Activated CD8-positive, alpha-beta memory T cell treated with anti-CD3 and anti-CD28 coated beads, Interleukin-2, amount 50 U/mL, for 48 hours (primary cell): ENCODE results near the gene WAS.
A peak's percentile ranks its signal among the peaks of the same experiment; 100 is the strongest.
"Not testable (repeated sequence)": the region's sequence is repeated elsewhere in the genome, so short reads cannot be mapped to it uniquely, and the experiment has no call there.

Experiments used
- DNase-seq: peaks from one replicate; pipeline ENCODE4 v3.0.0-alpha.2; 2020

The WAS gene

DNA sequence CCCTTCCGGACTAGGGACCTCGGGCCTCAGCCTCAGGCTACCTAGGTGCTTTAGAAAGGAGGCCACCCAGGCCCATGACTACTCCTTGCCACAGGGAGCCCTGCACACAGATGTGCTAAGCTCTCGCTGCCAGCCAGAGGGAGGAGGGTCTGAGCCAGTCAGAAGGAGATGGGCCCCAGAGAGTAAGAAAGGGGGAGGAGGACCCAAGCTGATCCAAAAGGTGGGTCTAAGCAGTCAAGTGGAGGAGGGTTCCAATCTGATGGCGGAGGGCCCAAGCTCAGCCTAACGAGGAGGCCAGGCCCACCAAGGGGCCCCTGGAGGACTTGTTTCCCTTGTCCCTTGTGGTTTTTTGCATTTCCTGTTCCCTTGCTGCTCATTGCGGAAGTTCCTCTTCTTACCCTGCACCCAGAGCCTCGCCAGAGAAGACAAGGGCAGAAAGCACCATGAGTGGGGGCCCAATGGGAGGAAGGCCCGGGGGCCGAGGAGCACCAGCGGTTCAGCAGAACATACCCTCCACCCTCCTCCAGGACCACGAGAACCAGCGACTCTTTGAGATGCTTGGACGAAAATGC is at the start of gene WAS:
WAS (plus strand) TSS at position 389 of the 572 bp plus-strand sequence; CDS start at position 444, 55 bp downstream.
- DNase-seq = peak; percentile 66

DNA sequence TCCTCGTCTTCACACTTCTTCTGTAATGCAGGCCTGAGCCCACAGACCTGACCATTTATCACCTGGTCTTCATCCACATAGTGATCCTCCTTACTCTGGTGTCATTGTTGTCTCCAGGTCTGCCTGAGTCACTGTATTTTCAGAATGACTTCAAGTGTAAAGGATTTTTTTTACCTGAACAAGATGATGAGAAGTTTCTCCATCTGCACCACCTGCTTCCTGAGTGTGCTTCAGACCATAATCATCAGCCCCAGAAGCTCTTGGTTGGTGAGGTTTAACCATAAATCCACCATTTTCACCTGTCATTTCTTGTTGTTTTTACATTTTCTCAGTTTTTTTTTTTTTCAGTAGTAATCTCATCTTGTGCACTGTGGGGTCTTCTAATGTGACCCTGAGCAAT is 47.3 kb upstream of the WAS start:
- no peak for DNase-seq

DNA sequence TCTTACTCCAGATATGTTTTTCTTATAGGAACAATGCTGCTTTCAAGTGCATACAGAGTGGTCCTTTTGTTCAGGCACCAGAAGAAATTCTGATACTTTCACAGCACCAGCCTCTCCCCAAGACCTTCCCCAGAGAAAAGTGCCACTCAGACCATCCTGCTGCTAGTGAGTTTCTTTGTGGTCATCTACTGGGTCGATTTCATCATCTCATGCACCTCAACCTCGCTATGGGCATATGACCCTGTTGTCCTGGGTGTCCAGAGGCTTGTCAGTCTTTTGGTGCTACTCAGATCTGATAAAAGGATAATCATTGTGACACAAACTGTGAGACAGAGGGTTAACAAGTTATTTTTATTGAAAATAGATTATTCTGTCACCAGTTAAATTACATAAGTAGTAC is 46.8 kb upstream of the WAS start:
- no peak for DNase-seq

DNA sequence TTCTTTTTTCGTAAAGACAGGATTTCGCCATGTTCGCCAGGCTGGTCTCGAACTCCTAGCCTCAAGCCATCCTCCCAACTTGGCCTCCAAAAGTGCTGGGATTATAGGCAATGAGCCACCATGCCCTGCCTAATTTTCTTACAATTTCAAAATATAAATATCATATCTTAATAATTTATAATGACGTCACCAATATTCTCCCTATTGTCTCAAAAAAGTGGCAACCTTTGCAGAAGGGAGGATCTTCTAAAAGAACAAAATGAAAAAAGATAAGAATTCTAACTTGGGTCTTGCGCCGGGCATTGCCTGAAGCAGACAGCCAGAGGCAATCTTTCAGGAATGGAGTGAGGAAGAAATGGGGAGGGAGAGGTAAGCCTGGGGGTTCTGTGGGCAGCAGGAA is 37.9 kb upstream of the WAS start:
- DNase-seq = no peak

DNA sequence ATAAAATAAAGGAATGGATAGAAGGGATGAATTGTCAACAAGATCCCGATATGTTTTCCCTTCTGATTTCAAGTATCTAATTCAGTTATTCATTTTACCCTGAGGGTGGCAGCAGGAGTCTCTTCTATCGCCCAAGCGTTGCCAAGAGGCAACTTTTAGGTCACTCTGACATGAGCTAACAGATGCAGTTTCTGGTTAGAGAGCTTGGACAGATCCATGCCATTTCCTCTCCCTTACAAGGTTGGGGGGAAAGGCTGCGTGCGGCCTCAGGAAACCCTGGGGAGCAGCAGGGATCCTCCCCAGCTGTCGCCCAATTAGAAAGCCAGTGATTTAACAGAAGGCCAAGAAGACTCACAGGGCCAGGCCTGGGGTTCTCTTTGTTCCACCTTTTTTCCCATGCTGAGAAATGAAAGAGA is 35.3 kb upstream of the WAS start:
- DNase-seq = no peak

DNA sequence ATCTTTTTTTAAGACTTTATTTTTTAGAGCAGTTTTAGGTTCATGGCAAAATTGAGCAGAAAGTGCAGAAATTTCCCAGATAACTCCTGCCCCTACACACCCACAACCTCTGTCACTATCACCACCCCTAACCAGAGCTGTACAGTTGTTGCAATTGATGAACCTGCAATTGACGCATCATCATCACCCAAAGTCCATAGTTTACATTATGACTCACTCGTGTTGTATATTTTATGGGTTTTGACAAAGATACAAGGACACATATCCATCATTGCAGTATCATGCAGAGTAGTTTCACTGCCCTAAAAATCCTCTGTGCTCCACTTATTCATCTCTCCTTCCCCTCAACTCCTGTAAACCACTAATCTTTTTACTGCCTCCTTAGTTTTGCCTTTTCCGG is 34.5 kb upstream of the WAS start:
- DNase-seq = no peak

DNA sequence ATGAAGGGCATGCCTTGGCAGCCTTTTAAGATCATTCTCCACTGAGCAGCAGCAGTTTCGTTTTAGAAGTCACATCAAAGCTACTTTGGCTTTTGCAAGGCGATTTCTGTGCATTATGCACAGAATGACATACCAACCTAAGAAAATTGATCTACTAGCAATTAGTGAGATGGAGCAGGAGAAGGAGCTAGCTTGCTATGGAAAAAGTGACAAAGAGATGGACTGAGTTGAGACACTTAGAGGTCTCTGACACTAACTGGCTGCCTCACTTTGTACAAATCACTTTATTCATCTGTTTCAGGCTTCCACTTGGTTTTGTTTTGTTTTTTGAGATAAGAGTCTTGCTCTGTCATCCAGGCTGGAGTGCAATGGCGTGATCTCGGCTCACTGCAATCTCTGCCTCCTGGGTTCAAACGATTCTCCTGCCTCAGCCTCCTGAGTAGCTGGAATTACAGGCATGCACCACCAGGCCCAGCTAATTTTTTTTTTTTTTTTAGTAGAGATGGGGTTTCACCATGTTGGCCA is 31.5 kb upstream of the WAS start:
- DNase-seq = not testable (repeated sequence)

DNA sequence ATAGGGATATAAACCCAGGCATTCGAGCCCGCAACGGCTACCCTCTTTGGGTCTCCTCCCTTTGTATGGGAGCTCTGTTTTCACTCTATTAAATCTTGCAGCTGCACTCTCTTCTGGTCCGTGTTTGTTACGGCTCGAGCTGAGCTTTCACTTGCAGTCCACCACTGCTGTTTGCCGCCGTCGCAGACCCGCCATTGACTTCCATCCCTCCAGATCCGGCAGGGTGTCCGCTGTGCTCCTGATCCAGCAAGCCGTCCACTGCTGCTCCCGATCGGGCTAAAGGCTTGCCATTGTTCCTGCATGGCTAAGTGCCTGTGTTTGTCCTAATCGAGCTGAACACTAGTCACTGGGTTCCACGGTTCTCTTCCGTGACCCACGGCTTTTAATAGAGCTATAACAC is 28.9 kb upstream of the WAS start:
- DNase-seq = not testable (repeated sequence)

DNA sequence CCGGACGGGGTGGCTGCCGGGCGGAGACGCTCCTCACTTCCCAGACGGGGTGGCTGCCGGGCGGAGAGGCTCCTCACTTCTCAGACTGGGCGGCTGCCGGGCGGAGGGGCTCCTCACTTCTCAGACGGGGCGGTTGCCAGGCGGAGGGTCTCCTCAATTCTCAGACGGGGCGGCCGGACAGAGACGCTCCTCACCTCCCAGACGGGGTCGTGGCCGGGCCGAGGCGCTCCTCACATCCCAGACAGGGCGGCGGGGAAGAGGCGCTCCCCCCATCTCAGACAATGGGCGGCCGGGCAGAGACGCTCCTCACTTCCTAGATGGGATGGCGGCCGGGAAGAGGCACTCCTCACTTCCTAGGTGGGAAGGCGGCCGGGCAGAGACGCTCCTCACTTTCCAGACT is 23.9 kb upstream of the WAS start:
- DNase-seq = not testable (repeated sequence)

DNA sequence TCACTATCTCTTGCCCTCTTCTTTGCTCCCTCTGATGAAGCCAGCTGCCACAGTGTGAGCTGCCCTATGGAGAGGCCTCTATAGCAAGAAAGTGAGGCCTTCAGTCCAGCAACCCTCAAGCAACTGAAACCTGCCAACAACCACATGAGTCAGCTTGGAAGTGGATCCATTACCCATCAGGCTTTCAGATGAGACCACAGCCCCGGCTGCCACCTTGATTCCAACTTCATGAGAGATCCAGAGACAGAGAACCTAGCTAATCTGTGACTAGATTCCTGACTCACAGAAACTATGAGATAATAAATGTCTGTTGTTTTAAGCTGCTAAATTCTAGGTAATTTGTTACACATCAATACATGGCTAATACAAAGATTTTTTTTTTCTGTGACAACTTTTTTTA is 20.4 kb upstream of the WAS start:
- DNase-seq = no peak

DNA sequence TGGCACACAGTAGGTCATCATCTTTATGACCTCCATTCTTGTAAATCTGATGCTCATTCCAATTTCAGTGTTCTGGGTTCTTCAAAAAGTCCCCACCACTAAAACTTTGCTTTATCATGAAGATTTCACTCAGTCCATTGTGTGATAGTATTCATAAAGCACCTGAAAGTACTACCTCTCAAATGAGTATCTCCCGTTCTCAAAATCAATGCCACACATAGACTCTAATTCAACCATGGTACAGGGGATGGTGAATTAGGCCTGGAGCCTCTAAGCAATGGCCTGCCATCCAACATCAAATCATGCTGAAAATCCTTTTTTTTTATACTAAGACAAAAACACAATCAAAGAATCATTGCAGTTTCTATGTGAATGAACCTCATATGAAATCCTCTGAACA is 19.4 kb upstream of the WAS start:
- DNase-seq = no peak

DNA sequence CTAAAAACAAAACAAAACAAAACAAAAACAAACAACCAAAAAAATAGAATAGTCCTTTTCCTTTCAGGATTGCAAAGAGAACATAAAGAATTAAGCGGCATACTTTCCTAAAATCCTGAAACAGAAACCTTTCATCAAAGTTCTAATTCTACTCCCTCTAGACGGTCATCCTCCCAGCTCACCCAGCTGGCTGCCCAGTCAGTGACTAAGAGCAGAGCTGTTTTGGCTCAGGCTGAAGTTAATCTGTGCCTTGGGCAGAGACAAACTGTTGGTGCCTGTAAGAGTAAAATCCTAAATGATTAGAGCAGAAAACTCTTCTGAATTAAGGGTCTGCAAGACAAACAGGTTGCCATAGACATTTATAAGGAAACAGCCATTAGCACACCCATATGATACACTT is 17.6 kb upstream of the WAS start:
- DNase-seq = no peak

DNA sequence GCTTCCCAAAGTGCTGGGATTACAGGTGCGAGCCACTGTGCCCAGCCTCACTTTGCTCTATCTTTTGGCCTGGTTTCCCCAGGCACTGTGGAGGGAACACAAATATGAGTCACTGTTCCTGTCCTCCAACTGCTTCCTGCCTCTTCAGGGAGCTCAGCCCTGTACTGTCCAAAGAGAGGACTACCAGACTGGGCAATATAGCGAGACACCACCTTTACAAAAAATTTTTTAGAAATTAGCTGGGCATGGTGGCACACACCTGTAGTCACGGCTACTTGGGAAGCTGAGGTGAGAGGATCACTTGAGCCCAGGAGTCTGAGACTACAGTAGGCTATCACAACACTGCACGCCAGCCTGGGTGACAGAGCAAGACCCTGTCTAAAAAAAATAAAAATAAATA is 16.9 kb upstream of the WAS start:
- DNase-seq = no peak

DNA sequence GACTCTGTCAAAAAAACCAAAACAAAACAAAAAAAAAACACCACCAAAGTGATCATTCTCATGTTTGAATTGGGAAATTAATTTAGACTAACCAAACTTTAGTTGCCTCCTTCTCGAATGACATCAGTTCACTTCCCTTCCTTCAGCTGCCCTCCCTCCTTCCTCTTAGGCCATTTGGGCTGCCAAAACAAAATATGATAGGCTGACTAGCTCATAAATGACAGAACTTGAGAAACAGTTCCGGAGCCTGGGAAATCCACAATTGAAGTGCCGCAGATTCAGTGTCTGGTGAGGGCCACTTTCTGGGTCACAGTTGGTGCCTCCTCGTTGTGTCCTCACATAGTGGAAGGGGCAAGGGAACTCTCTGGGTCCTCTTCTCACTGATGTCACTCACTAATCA is 16.1 kb upstream of the WAS start:
- no peak for DNase-seq

DNA sequence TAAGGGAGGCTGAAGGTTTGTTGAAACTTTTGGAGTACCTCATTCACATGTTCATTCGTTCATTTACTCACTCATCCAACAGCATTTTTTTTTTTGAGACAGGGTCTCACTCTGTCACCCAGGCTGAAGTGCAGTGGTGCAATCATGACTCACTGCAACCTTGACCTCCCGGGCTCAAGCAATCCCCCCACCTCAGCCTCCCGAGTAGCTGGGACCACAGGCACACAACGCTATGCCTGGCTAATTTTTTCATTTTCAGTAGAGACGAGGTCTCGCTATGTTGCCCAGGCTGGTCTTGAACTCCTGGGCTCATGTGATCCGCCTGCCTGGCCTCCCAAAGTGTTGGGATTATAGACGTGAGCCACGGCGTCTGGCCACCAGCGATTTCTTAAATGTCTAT is 15.4 kb upstream of the WAS start:
- DNase-seq = not testable (repeated sequence)

DNA sequence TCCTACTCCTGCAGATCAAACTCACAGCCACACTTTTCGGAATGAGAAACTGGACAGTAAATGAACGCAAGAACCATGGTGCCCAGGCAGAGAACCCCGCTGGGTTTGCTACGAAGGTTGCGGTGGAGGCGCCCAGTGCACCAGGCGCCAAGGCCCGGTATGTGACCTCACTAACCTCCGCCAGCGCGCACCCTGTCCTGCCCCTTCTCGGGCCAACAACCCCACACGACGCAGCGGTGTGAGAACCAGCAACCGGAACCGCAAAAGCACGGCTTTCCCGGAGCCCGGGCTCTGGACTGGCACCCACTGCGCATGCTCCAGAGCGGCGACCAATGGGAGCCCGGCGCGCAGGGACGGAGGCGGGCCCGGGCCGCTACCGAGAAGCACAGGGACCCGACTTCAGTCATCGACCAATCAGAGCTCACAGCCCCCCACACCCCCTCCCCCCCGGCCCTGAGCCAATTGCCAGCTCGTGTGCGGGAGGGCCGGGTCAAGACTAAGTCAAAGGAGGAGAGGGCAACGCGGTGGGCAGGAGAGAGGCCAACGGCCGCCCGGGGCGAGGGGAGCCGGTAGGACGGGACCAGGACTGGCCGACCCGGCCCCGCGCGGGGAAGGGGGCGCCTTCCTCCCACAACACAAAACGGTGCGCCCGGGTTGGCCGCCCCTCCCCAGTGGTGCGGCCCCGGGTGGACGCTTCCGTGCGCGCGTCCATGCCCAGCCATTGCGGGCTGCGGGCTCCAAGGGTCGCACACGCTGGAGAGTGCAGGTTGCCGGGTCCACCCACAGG is 7.3 kb upstream of the WAS start:
- peak; percentile 92 for DNase-seq

DNA sequence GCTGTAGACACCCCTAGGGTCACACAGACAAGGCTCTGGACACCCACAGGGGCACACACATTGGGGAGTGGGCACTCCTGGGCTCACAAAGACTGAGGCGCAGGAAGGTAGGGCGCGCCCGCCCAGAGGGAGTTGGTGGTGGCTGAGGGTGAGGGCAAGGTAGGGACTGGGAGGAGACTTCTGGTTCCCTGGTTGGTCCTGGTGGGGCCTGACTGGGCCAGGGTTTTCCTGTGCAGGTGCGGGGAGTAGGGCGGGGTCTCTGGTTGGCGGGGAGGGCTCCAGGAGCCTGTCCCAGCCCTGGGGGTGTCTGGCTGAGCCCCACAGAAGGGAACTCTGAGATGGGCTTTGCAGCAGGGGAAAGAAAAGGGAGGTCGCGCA is 6.7 kb upstream of the WAS start:
- DNase-seq = peak; percentile 59

DNA sequence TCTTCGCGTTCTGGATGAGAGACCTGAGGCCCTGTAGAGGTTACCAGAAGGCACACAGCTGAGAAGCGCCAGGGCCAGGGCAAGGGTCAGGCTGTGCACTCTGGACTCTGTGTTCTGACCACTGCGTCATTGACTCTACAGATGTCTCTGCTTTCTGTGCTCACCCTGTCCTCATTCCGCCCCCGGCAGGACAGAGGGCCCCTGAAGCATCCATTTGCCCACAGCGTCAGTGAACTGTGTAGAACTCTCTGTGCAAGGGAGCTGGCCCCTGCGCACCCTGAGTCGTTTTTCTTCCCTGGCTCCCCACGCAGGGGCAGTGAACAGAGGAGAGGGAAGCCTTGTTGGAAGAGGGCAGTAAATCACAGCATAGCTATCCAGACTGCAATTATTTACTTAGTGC is 6.1 kb upstream of the WAS start:
- no peak for DNase-seq

DNA sequence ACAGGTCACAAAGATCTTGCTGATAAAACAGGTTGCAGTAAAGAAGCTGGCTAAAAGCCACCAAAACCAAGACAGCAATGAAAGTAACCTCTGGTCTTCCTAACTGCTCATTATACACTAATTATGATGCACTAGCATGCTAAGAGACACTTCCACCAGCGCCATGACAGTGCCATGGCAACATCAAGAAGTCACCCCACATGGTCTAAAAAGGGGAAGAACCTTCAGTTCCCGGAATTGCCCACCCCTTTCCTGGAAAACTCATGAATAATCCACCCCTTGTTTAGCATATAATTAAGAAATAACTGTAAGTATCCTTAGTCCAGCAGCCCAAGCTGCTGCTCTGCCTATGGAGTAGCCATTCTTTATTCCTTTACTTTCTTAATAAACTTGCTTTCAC is 3.1 kb upstream of the WAS start:
- peak; percentile 59 for DNase-seq

DNA sequence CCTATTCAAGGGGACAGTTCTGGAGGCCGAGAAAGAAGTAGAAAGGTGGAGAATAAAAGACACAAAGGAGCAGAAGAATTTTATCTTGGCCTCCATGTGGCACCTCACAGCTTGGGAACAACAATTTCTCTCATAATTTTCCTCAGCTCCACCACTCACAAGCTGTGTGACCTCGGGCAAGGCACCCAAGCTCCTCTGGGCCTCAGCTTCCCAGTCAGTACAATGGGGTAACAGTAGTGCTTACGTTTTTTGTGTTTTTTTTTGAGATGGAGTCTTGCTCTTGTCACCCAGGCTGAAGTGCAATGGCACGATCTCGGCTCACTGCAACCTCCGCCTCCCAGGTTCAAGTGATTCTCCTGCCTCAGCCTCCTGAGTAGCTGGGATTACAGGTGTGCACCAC is 2.7 kb upstream of the WAS start:
- not testable (repeated sequence) for DNase-seq

DNA sequence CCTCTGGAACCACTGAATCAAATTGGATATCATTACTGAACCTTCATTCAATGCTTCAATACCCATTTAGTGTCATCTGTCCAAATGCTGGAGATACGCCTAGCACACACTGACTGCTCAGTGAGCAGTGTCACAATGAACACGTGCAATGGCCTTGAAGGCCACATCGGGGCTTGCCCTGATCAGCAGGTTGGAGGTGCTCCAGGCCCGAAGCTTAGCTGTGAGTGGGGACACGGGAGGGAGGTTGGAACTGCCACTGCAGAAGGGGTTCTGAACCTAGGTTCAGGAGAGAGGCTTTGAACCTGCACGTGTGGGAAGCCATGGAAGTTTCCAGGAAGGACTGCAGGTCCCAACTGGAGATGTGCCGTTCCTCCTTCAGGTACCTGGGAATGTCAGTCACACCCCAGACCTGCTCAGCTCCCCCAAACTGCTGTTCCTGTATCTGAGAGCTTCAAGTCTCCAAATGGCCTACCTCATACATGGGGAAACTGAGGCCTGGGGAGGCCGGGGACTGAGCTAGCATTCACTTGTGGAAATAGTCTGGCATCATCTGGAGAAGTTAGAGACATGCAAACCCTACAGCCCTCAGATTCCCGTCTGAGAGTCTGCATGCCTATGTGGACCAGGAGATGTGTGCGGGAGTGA is 1.9 kb upstream of the WAS start:
- DNase-seq = no peak

DNA sequence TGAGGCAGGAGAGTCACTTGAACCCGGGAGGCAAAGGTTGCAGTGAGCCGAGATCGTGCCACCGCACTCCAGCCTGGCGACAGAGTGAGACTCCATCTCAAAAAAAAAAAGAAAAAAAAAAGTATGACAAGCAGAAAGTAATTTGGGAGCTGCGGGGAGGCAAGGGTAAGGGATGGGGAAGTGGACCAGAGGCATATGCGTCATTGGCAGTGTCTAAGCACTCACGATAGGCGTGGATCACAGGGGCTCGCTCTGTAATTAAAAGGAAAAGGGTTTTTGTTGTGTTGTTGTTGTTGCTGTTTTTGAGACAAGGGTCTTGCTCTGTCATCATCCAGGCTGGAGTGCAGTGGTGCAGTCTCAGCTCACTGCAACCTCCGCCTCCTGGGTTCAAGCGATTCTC is 804 bp upstream of the WAS start:
- not testable (repeated sequence) for DNase-seq

DNA sequence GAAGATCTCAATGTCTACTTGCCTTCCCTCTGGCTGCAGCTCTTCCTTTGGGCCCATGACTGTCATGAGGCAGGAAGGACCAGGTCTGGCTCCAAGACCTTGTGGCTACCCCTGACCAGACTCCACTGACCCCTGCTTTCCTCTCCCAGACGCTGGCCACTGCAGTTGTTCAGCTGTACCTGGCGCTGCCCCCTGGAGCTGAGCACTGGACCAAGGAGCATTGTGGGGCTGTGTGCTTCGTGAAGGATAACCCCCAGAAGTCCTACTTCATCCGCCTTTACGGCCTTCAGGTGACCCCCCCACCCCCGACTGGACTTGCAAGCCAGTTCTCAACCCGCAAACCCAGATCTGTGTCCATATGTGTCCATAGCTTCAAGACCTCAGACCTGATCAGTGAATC is 535 bp downstream of the WAS start:
- no peak for DNase-seq

DNA sequence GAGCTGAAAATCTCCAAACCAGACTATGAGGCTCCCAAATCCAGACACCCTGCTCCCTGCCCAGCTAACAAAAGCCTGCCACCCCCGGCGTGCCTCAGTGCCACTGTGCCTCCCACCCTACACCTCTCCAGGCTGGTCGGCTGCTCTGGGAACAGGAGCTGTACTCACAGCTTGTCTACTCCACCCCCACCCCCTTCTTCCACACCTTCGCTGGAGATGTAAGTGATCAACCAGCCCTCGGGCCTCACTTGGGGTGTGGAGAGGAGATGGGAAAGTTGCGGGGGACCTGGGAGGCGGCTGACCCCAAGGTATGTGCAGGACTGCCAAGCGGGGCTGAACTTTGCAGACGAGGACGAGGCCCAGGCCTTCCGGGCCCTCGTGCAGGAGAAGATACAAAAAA is 1.8 kb downstream of the WAS start:
- DNase-seq = no peak
